ENCODE measurements around the gene RAPGEF6.

GRCh38 chr5:131441184-131441583 is 193.8 kb downstream of the RAPGEF6 start:
- TF ChIP-seq POLR2A (IDR thresholded peaks at IDR 0.05; ENCODE audit: low read depth, low read length): no peak
- no peak for TF ChIP-seq USF2 (IDR thresholded peaks at IDR 0.05; ENCODE audit: low read depth, low read length)
- TF ChIP-seq CTCF (conservative IDR thresholded peaks at IDR 0.05; ENCODE audit: low read depth, low read length): no peak
- no peak for TF ChIP-seq RFX5 (IDR thresholded peaks at IDR 0.05; ENCODE audit: low read depth, low read length)
- no peak for TF ChIP-seq BHLHE40 (IDR thresholded peaks at IDR 0.05; ENCODE audit: low read depth, low read length)

Measured in IMR-90 (cell line).